ENCODE results near the gene ZBTB20. TPM values are rescaled to one million over a fixed set of nuclear protein-coding genes. Genes with fewer than 3 reads are reported as not detected.
A peak's percentile ranks its signal among the peaks of the same experiment; 100 is the strongest.

The ZBTB20 gene
- total and polyA plus RNA-seq, 2 of the 4 experiments (the other 2 are of a cell fraction): 0.75 to 14.7 TPM

DNA sequence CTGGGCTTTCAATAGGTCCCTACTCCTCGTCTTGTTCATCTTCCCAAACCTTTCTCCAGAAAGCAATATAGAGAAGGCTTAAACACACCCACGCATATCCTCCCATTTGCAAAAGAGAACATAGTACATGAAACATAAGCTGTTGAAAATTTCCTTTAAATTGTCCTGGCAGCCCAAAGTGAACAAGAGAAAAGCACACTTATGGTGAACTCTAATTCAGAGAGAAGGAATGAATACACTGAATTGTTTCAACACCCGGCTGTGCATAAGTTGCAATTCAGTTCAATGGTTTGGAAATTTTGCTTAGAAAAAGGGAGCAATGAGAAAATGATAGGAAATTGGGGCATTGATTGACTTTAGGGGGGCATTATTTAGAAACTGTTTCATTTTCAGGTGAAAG, 650.6 kb downstream of the ZBTB20 start:
- no TSS peak for BruUV-seq (replicated peaks)
- Histone ChIP-seq H3K18ac (ENCODE audit: low read depth, low read length) (0 out of 2 replicates have a peak overlapping the region, but pooled peaks have one; percentile 8), H3K36me3 (ENCODE audit: control insufficient read depth, insufficient read depth, low read length) (0 out of 2 replicates have a peak, but pooled peaks cover 1% of the 10 kb centered on the region), H3K4me2 (ENCODE audit: low read depth, low read length) (peak overlapping the region; percentile 29; the same call in 1 of the 2 replicates), H2BK20ac (ENCODE audit: low read depth, low read length) (0 out of 2 replicates have a peak overlapping the region, but pooled peaks have one; percentile 32), H3K9ac (ENCODE audit: low read depth, low read length) (no peak overlapping the region), H2BK120ac (ENCODE audit: low read depth, low read length) (no peak overlapping the region), H2AK5ac (ENCODE audit: low read depth, low read length) (no peak overlapping the region), H3K4me1 (ENCODE audit: control insufficient read depth, insufficient read depth, low read length) (peaks cover 8% of the 10 kb centered on the region), H3K9me1 (ENCODE audit: insufficient read depth, low read length) (peaks cover 17% of the 10 kb centered on the region), H4K5ac (ENCODE audit: low read depth, low read length) (no peak overlapping the region), H3K27me3 (ENCODE audit: control insufficient read depth, insufficient read depth, low read length) (no peaks in the 10 kb centered on the region), H3K79me1 (ENCODE audit: low read depth in 1 of 2, low read length in 2 of 2) (peaks cover 5 to 45% of the 10 kb centered on the region in 2 experiments; a peak in 3 of 4 replicates), H3K9me3 (ENCODE audit: control insufficient read depth, insufficient read depth, low read length) (no peaks in the 10 kb centered on the region), H4K20me1 (ENCODE audit: insufficient read depth, low read length) (peaks cover 8% of the 10 kb centered on the region; the same call in 1 of the 2 replicates), H4K91ac (ENCODE audit: insufficient read depth, low read depth, low read length) (peak overlapping the region; percentile 10; the same call in 1 of the 2 replicates), H2BK5ac (ENCODE audit: low read depth, low read length, poor library complexity, severe bottlenecking) (peak overlapping the region; percentile 11), H3K23ac (ENCODE audit: low read depth, low read length) (no peak overlapping the region), H2AFZ (replicated peaks; ENCODE audit: low read length, poor library complexity) (no peak overlapping the region), H3K4ac (ENCODE audit: low read depth, low read length) (no peak overlapping the region), H2AK9ac (replicated peaks; ENCODE audit: low read depth, low read length, poor library complexity) (no peak overlapping the region), H4K8ac (ENCODE audit: low read depth in 2 of 2, low read length in 2 of 2) (no peak overlapping the region), H3K14ac (replicated peaks; ENCODE audit: low read depth, low read length) (0 out of 2 replicates have a peak overlapping the region, but pooled peaks have one; percentile 49), H3K27ac (ENCODE audit: insufficient read depth, low read length) (peak overlapping the region; percentile 28; the same call in 1 of the 2 replicates), H3K56ac (ENCODE audit: extremely low read depth, insufficient read depth, low read length) (no peak overlapping the region), H3K4me3 (ENCODE audit: insufficient read depth, low read depth, low read length) (no peak overlapping the region), H2BK15ac (ENCODE audit: low read depth, low read length) (no peak overlapping the region)
- POLR2A ChIA-PET (ENCODE audit: unreplicated experiment): no interaction called here
- no peak for TF ChIP-seq CEBPB (IDR thresholded peaks at IDR 0.05; ENCODE audit: low read depth, low read length)
- TF ChIP-seq NFE2L2 (IDR thresholded peaks at IDR 0.05; ENCODE audit: low read depth, low read length): no peak
- TF ChIP-seq, protein P1, sequence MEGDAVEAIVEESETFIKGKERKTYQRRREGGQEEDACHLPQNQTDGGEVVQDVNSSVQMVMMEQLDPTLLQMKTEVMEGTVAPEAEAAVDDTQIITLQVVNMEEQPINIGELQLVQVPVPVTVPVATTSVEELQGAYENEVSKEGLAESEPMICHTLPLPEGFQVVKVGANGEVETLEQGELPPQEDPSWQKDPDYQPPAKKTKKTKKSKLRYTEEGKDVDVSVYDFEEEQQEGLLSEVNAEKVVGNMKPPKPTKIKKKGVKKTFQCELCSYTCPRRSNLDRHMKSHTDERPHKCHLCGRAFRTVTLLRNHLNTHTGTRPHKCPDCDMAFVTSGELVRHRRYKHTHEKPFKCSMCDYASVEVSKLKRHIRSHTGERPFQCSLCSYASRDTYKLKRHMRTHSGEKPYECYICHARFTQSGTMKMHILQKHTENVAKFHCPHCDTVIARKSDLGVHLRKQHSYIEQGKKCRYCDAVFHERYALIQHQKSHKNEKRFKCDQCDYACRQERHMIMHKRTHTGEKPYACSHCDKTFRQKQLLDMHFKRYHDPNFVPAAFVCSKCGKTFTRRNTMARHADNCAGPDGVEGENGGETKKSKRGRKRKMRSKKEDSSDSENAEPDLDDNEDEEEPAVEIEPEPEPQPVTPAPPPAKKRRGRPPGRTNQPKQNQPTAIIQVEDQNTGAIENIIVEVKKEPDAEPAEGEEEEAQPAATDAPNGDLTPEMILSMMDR (conservative IDR thresholded peaks at IDR 0.05; ENCODE audit: low read depth, low read length): no peak
- TF ChIP-seq, protein P2, sequence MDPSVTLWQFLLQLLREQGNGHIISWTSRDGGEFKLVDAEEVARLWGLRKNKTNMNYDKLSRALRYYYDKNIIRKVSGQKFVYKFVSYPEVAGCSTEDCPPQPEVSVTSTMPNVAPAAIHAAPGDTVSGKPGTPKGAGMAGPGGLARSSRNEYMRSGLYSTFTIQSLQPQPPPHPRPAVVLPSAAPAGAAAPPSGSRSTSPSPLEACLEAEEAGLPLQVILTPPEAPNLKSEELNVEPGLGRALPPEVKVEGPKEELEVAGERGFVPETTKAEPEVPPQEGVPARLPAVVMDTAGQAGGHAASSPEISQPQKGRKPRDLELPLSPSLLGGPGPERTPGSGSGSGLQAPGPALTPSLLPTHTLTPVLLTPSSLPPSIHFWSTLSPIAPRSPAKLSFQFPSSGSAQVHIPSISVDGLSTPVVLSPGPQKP (IDR thresholded peaks at IDR 0.05; ENCODE audit: borderline replicate concordance, low read depth, low read length): no peak
- TF ChIP-seq, protein P3, sequence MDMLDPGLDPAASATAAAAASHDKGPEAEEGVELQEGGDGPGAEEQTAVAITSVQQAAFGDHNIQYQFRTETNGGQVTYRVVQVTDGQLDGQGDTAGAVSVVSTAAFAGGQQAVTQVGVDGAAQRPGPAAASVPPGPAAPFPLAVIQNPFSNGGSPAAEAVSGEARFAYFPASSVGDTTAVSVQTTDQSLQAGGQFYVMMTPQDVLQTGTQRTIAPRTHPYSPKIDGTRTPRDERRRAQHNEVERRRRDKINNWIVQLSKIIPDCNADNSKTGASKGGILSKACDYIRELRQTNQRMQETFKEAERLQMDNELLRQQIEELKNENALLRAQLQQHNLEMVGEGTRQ (IDR thresholded peaks at IDR 0.05; ENCODE audit: low read depth, low read length): no peak
- no peak for TF ChIP-seq RAD21 (IDR thresholded peaks at IDR 0.05; ENCODE audit: low read length)
- TF ChIP-seq RCOR1 (IDR thresholded peaks at IDR 0.05; ENCODE audit: insufficient replicate concordance, low read length): no peak
- no peak for TF ChIP-seq MXI1 (IDR thresholded peaks at IDR 0.05; ENCODE audit: borderline replicate concordance, low read depth, low read length)
- TF ChIP-seq POLR2A (IDR thresholded peaks at IDR 0.05; ENCODE audit: low read depth, low read length): no peak
- no peak for TF ChIP-seq FOS (IDR thresholded peaks at IDR 0.05; ENCODE audit: low read depth, low read length)
- no peak for TF ChIP-seq CHD1 (IDR thresholded peaks at IDR 0.05; ENCODE audit: low read depth, low read length)
- TF ChIP-seq BHLHE40 (IDR thresholded peaks at IDR 0.05; ENCODE audit: low read depth, low read length): no peak
- TF ChIP-seq MAFK (IDR thresholded peaks at IDR 0.05; ENCODE audit: low read depth, low read length): no peak
- no peak for TF ChIP-seq RFX5 (IDR thresholded peaks at IDR 0.05; ENCODE audit: low read depth, low read length)
- no peak for TF ChIP-seq MAZ (IDR thresholded peaks at IDR 0.05; ENCODE audit: borderline replicate concordance, low read depth, low read length)
- TF ChIP-seq SMC3 (IDR thresholded peaks at IDR 0.05; ENCODE audit: low read depth, low read length): no peak
- ATAC-seq (ENCODE audit: low read depth) (no peak), DNase-seq (no peak)
- no CpG with 5 or more reads among the region's 3 CpGs for WGBS, 2 experiments (ENCODE audit: extremely low coverage in 2 of 2, insufficient read length in 1 of 2)
- dilution Hi-C loops (cut with HindIII; ENCODE audit: low sequenced_read_pairs, unreplicated experiment): no loop called here
- CTCF ChIA-PET: interaction anchor here (0.7 to 1.3 kb wide), 2 partner anchors 9 to 11 kb away, joined by 3 to 4 read pairs; no protein-coding TSS in a partner anchor
- in situ Hi-C loops (cut with MboI; ENCODE audit: low sequenced_read_pairs): no loop called here
- intact Hi-C loops (cut with micrococcal nuclease): no loop called here

Data from IMR-90 (cell line).